Mesenteric fat pad (tissue), 1 donor: Measurements from ENCODE around the gene CCN5. TPM values are rescaled to one million over a fixed set of nuclear protein-coding genes. Genes with fewer than 3 reads are reported as not detected.
"Not testable (repeated sequence)": the region's sequence is repeated elsewhere in the genome, so short reads cannot be mapped to it uniquely, and the experiment has no call there.

ENCODE experiments used
- DNase-seq: peaks from one replicate; pipeline ENCODE4 v3.0.0-alpha.2; 2020; ENCODE audit warnings: low spot score
- total RNA-seq: library from RNA; stranded (reverse); fragmentation: NEBNext Ultra II Directional; extraction: Animal tissue kit (Norgen Biotek cat#: 25700); gene quantifications from one replicate; pipeline ENCODE4 v1.2.1, GENCODE V29; 2021
- donor health status: DM: yes; HTN: yes; CAD: no.

The CCN5 gene
- total RNA-seq, 1 donor from 2014 or later, result 51.5 TPM

GRCh38 chr20:44694159-44694558, 21.0 kb upstream of the CCN5 start:
- no peak for DNase-seq

GRCh38 chr20:44695295-44695673, 19.9 kb upstream of the CCN5 start:
- no peak for DNase-seq

GRCh38 chr20:44695674-44696300, 19.4 kb upstream of the CCN5 start:
- DNase-seq, result no peak

- no peak for DNase-seq
Observed at GRCh38 chr20:44696315-44696714, 18.9 kb upstream of the CCN5 start.

GRCh38 chr20:44697041-44697440, 18.1 kb upstream of the CCN5 start:
- not testable (repeated sequence) for DNase-seq

GRCh38 chr20:44698351-44698750, 16.8 kb upstream of the CCN5 start:
- no peak for DNase-seq

- no peak for DNase-seq
Observed at GRCh38 chr20:44700306-44700705, 14.9 kb upstream of the CCN5 start.

- DNase-seq, result no peak
Observed at GRCh38 chr20:44701118-44701857, 13.9 kb upstream of the CCN5 start.

- no peak for DNase-seq
Observed at GRCh38 chr20:44701858-44702256, 13.3 kb upstream of the CCN5 start.

GRCh38 chr20:44702776-44703175, 12.4 kb upstream of the CCN5 start:
- peak; percentile 92 for DNase-seq

GRCh38 chr20:44703183-44703925, 11.8 kb upstream of the CCN5 start:
- no peak for DNase-seq

- DNase-seq, result no peak
Observed at GRCh38 chr20:44703956-44704488, 11.1 kb upstream of the CCN5 start.

GRCh38 chr20:44704551-44704971, 10.6 kb upstream of the CCN5 start:
- DNase-seq, result no peak

GRCh38 chr20:44705364-44706094, 9.6 kb upstream of the CCN5 start:
- no peak for DNase-seq

- no peak for DNase-seq
Observed at GRCh38 chr20:44706301-44707017, 8.7 kb upstream of the CCN5 start.

GRCh38 chr20:44707018-44707579, 8.1 kb upstream of the CCN5 start:
- DNase-seq, result no peak

GRCh38 chr20:44709380-44709779, 5.8 kb upstream of the CCN5 start:
- no peak for DNase-seq

GRCh38 chr20:44709797-44710196, 5.4 kb upstream of the CCN5 start:
- DNase-seq, result no peak

GRCh38 chr20:44711237-44711636, 3.9 kb upstream of the CCN5 start:
- no peak for DNase-seq

GRCh38 chr20:44714102-44714700, 968 bp upstream of the CCN5 start:
- DNase-seq, result no peak
